ENCODE results near the gene NOTCH1. TPM values are rescaled to one million over a fixed set of nuclear protein-coding genes. Genes with fewer than 3 reads are reported as not detected.
"Not testable (repeated sequence)": the region's sequence is repeated elsewhere in the genome, so short reads cannot be mapped to it uniquely, and the experiment has no call there.

Gene NOTCH1
- 2.4 and 3.2 TPM in 2 replicates for total RNA-seq (2014; rRNA removed; shearing (Covaris generic))

DNA sequence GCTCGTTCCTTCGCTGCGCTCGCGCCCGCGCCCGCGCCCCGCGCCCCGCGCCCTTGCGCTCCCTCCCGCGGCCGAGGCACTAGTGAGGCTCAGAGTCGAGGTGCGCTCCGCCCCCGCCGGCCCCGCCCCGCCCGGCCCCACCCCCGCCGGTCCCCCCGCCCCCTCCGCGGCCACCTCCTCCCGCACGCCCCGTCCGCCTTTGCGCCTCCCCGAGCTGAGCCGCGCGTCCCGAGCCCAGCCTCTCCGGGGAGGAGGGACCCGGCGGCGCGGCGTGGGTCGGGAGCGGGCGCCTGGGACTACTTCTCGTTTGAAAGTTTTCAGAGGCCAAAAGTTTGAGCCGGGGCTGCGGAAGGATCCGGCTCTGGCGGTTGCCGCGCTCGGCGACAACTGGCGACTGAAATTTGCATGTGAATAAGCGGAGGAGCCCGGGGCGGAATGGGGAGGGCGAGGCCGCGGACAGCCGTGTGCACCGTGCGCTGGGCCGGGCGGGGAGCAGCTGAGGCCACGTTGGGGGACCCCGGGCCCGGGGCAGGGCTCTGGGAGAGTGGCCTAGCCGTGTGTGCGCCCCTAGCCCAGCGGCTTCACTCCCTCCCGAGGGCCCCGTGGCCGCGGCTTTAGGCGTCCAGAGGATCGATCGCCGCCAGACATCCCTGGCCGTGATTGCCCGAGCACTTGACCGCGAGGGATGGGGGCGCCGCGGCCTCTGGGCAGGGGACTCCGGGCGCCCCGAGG lies at the start of gene NOTCH1:
NOTCH1 (minus strand) TSS at position 84 of the 732 bp plus-strand sequence. CDS start 262 bp downstream, outside the sequence.
- DNase-seq (ENCODE audit: low spot score): peak; percentile 86

DNA sequence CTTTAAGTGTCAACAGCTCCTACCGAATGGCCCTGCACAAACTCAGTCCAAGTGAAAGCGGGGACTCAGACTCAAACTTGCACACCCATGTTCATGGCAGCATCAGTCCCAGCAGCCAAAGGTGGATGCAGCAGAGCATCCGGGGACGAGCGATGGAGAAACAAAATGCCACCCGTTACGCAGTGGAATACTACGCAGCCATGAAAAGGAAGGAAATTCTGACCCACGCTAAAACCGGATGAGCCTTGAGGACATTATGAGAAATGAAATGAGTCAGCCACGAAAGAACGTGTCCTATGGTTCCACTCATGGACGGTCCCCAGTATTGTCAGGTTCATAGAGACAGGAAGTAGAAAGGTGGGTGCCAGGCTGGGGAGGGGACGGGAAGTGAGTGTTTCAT lies 48.6 kb upstream of the NOTCH1 start:
- DNase-seq (ENCODE audit: low spot score): no peak

DNA sequence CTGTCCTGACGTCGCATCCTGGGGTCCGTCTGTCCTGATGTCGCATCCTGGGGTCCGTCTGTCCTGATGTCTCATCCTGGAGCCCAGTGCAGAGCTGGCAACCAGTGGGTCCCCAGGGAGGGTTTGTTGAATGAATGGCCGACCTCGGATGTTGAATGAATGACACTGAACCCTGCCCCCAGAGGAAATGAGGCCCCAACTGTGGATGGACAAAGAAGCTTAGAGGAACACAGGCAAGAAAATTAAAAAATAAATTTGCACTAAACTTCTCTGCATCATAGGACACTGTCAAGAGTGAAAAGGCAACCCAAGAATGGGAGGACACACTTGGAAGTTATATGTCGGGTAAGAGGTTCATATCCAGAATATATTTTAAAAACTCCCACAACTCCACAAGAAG lies 47.7 kb upstream of the NOTCH1 start:
- no peak for DNase-seq (ENCODE audit: low spot score)

DNA sequence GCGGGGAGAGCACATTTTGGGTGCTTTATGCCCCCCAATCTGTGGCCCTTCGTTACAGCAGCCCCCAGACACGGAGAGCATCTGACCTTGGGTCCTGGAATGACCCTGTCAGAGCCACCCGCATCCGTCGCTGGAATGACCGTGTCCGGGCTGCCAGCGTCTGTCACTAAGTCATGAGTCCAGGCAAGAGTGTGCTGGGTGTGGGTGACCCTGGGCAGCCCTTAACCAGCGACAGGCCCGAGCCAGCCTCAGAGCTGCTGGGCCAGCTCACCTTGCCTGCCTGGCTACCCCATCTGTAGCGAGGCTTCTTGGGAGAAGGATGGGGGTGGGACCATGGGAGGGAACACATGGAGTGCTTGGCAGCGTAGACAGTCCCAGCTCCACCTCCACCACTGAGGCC lies 46.8 kb upstream of the NOTCH1 start:
- DNase-seq (ENCODE audit: low spot score): no peak

DNA sequence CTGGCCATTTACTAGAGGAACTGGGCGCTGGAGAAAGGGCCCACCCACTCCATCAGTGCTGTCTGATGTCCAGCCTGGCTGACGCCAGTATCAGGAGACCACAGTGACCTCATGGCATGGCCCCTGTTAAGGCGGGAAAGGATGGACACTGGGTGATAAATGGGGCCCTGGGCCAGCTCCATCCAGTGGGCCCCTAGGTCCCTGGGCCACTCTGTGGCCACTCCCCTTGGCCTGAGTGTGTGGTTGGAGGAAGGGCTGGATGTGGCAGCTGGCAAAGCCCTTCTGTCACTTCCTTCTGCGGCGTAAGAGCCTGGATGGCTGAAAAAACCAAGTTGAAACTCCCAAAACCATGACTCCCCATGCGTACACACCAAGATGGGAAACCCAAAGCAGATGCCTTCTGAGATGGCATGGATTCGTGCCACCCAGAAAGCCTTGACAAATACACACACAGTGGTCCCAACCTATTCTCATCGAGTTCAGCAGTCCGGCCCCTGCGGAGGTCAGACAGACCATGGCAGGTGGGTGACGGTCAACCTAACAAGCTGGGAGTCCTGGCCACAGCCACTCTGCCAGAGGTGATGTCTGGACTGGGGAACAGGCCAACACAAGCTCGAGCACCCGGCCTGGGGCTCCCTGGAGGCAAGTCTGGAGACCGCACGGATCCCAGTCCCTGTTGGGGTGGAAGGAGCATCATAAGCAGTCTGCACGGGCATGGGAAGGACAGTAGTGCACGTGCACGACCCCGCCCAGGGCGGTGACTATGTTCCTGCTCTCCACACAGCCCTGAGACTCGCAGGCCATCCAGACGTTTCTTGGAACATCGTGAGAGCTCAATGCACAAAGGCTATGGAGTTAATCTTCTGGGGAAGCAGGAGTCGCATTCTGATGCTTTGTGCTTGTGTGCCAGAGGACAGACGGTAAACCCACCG lies 45.2 kb upstream of the NOTCH1 start:
- no peak for DNase-seq (ENCODE audit: low spot score)

DNA sequence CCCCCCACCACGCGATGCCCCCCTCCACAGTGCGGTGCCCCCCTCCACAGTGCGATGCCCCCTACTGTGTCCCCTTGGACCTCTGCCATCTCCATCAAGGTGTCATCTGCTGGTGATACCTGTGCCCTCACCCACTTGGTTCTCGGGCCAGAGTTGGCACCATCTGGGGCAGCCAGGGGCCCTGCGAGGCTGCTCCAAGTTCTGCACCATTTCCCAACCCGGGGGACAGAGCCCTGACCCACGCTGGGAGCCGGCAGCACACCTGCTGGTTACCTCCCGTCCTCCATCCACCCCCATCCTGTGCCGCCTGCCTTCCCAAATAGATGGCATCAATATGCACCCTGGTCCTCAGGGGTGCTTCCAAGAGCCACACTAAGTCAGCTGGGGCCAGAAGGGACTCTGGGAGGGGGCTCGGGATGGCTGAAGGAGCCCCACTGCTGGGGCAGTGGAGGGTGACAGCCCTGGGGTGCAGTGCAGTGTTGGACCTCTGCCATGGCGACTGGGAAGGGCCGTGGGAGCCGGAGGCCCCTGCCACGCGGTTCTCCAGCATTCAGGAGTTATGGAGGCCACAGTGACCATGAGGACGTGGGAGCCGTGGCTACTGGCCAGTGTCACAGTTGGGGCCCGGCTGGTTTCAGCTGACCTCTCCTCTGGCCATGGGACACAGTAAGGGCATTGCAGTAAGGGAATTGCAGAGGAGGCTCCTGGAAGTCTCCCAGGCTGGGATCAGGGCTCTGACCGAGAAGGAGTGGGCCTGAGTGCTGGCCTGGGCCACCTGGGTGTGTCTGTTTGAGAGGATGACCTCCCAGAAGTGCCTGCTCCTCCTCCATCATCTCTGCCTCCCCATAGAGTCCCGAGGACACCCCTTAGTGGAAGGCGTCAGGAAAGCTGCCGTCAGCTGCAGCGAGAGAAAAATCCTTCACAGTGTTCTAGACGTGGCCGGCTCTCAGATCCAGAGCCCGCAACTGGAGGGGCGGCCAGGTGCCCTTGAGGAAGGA lies 44.2 kb upstream of the NOTCH1 start:
- DNase-seq (ENCODE audit: low spot score): no peak

DNA sequence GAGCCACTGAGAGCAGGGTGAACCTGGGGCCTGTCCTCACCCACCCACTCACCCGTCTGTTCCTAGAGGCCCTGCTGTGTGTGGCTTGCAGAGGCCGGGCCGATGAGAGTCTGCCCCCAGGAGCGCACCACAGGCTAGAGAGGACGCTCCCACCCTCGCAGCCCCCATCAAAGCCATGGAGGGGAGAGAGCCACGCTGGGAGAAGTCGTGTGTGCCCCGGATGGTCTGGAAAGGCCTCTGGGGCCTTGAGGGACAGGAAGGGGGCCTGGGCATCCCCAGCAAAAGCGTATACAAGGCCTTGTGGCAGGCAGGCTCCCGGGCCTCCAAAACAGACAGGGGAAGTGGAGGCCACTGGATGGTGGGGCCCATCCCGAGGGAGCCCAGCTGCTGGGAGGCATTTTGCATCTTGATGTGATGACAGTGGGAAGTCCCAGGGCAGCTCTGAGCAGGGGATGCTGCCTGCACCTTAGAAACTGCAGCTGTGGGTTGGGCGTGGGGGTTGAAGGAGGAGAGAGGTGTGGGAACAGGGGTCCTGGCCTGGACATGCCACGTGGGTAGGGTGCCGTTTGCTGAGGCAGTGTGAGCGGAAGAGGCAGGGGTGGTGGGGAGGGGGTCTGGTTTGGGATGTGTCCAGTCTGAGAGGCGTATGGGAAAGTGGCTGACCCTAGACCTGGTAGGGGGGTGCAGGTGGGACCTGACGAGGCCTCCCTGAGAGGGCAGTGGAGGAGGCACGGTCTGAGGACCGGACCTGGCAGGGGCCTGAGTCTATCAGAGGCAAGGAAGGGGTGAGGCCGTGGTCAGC lies 43.0 kb upstream of the NOTCH1 start:
- no peak for DNase-seq (ENCODE audit: low spot score)

DNA sequence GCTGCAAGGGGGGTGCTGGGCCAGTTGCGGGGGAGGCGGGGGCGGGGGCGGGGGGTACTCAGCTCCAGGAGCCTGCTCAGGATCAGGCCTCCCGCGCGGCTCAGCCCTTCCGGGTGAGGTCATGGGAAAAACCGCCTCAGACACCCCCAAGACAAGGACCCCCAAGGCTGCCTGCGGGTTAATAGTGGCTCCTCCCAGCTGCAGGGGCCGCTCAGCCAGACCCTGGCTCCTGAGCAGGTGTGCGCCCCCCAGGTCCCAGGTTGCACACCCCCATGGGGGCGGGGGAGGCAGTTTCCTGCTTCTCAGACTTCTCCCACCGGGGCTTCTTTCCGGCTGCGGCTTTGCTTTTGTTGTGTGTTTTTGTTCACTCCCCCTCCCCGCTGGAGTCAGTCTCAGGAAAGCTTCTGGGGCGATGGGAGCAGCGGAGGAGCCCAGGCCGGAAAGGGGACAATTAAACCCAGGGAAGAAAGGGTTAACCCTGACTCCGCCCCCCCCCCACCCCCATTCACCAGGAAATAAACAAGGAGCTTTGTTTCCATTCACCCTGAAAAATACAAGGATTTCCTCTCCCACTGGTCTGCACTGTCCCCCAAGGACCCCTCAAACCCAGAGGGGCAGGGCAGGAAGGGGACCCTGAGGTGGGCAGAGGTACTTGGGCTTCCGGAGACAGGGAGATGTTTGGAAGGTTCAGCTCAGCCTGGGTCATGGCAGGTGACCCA lies 42.3 kb upstream of the NOTCH1 start:
- DNase-seq (ENCODE audit: low spot score): no peak

DNA sequence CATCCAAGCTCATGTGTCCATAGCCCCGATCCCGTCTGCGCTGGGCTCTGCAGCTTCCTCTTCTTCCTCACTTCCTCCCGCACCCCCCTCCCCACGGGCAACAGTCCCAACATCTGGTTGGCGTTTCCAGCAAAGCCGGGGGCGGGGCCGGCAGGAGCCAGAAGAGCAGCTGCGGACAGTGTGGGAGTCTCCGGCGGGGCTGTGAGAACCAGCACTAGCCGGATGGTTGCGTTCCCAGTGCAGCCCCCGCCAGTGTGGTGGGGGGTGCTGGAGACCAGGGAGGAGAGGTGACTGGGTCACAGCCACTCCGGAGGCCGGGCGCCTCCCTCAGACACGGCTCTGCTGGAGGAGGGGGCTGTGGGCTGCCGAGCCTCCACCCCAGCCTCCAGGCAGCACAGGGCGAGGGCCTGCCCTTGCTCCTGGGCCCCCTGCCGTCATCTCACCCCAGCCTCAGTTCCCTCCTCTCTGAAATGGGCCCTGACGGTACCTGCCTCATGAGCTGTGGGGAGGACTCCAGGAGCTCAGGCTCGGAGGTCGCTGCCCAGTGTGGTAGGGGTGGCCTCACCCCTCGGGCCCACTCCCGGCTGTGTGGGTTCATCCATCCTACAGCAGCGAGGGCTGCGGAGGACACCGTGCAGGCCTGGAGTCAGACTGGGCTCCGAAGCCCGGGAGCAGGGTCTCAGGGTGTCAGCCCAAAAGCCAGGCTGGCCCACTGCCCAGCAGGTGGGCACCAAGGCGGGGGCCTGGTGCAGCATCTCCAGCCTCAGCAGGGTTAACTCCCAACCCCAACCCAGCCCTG lies 41.5 kb upstream of the NOTCH1 start:
- no peak for DNase-seq (ENCODE audit: low spot score)

DNA sequence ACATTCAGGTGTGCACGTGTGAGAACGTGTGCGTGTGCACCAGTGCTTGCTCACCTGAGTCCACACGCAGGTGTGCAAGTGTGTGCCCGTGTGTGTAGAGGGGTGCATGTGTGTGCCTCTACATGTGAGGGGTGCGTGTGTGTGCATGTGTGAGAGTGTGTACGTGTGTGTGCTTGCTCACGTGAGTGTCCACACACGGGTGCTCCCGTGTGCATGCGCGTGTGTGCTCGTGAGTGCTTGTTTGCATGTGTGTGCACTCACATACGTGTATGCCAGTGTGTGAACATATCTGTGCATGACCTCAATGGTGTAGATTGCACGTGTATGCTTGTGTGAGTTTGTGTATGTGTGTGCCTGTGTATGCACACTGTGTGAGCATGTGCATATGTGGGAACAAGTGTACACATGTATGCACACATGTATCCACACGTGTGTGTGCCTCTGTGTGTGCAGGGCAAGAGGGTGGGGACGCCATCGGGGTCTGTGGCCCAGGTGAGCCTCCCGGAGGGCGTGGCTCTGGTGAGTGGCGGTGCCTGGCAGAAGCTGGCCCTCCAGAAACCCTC lies 40.6 kb upstream of the NOTCH1 start:
- no peak for DNase-seq (ENCODE audit: low spot score)

DNA sequence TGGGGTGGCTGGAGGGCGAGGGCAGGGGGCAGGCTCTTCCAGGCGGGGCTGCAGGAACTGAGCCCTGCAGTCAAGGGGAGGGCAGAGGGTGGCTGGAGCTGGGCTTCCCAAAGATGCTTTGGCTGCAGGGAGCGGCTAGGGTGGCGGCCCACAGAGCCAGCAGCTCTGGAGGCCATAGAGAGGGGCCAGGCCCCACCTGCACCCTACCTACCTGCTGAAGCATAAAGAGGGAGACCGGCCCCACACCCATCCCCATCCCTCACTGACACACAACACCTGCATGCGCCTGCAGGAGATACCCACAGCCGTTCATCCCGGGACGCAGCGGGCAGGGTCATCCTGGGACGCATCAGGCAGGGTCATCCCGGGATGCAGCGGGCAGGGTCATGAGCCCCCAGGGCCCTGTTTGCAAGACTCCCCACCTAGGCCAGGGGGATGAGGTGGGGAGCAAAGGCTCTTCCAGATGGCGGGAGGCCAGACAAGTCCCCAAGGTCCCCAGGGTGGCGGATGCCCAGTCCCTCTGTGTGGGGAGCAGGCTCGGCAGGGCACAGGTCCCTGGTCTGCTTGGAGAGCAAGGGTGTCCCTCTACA lies 39.8 kb upstream of the NOTCH1 start:
- no peak for DNase-seq (ENCODE audit: low spot score)

DNA sequence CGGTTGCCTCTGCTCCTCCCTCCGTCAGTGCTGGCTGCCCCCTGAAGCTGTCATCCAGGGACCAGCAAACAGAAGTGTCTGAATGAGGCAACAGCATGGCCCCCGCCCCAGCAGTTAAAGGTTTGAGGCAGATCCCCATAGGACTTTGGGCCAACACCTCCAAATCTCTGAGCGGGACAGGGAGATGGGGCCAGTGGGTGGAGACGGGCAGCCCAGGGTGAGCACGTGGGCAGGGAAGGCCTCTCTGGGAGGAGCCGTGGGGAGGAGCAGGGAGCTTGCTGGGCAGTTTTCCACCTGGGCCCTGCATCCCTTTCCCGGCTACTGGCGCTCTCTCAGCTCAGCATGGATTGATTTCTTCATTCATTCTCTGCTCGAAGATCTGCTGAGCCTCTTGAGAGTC lies 39.1 kb upstream of the NOTCH1 start:
- DNase-seq (ENCODE audit: low spot score): no peak

DNA sequence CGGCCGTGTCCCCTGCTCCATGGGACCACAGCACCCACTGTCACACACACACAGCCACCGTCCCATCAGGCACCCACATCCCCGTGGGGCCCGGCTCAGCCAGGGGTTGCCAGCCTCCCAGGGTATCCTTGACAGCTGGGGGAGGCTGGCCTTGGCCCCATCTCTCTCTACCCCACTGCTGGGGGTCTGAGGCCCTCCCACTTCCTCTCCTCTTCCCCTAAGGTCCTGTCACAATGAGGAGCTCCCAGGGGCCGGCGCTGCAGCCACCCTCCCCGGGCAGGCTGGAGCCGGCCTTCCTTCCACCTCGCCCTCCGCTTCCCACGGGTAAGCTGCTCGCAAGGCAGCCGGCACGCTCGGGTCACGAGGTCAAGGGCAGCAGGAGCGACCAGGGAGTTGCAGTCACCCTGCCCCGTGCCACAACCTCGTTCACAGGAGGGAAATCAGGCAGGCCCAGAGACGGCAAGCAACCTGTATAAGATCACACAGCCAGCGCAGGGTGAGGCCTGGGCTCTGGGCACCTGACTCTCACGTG lies 38.6 kb upstream of the NOTCH1 start:
- DNase-seq (ENCODE audit: low spot score): no peak

DNA sequence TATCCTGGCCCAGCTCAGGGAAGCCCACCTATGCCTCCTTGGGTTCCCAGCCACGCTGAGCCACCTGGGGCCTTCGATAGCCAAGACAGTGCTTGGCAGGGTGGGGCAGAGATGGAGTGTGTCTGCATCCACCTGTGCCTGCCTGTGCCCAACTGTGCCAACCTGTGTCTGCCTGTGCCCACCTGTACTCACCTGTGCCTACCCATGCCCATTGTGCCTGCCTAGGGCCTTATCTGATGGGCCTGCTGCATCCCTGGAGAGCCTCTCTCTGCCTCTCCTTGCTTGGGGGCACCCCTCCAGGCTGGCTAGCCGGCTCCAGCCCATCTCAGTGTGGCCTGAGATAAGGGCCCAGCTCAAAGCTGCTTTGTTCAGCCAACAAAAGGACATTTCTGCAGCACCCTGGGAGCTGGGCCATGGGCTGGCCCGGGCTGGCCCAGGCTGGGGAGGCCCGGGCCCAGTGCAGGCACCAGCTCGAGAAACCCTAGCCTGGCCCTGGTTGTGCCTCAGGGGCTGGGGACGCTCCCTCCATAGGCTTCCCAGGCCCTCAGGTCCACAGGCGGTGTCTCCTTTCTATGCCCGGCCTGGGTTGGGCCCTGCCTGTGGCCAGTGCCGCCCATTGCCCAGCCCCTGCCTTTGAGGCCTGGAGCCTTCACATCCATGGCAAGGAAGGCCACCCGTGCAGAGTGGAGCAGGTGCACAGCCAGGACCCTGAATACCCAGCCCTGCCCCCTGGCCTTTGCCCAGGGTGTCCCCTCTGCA lies 37.3 kb upstream of the NOTCH1 start:
- DNase-seq (ENCODE audit: low spot score): no peak

DNA sequence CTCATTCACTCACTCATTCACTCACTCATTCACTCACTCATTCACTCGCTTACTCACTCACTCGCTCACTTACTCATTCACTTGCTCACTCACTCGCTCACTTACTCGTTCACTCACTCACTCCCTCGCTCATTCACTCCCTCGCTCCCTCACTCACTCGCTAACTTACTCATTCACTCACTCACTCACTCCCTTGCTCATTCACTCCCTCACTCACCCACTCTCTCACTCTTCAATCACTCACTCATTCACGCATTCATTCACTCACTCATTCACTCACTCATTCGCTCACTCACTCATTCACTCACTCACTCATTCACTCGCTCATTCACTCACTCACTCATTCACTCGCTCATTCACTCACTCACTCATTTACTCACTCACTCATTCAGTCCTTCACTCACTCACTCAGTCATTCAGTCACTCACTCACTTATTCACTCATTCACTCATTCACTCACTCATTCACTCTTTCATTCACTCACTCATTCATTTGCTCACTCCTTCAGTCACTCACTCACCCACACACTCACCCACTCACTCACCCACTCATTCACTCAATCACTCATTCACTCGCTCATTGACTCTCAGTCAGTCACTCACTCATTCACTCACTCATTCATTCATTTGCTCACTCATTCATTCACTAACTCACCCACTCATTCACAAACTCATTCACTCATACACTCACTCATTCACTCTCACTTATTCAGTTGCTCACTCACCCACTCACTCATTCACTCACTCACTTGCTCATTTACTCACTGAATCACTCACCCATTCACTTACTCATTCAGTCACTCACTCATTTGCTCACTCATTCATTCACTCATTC lies 36.0 kb upstream of the NOTCH1 start:
- DNase-seq (ENCODE audit: low spot score): no peak

DNA sequence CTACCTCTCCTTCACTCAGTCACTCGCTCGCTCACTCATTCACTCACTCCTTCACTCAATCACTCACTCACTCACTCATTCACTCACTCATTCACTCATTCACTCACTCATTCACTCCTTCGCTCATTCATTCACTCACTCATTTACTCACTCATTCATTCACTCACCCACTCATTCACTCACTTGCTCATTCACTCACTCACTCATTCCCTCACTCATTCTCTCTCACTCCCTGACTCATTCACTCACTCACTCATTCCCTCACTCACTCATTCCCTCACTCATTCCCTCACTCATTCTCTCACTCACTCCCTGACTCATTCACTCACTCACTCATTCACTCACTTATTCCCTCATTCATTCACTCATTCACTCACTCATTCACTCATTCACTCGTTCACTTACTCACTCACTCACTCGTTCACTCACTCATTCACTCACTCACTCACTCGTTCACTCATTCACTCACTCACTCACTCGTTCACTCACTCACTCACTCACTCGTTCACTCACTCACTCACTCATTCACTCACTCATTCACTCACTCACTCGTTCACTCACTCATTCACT lies 33.9 kb upstream of the NOTCH1 start:
- DNase-seq (ENCODE audit: low spot score): not testable (repeated sequence)
